ENCODE data around the gene NKAIN1.
A peak's percentile ranks its signal among the peaks of the same experiment; 100 is the strongest.
"Not testable (repeated sequence)": the region's sequence is repeated elsewhere in the genome, so short reads cannot be mapped to it uniquely, and the experiment has no call there.

Gene NKAIN1

DNA sequence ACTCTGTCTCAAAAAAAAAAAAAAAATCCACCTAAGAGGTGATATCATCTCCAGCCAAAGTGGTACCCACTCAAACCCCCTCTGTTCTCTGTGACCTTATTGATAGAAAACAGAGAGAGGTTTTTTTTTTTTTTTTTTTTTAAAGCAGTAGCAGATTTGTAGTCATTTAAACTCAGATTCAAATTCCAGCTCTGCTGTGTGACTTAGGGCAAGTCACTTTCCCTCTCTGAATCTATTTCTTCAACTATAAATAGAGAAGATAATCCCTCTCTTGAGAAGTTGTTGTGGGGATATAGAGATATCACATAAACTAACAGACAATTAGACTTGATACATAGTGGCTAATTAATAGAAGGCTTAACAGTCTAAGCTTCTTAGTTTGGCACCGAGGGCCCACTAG lies 48.4 kb downstream of the NKAIN1 start:
- DNase-seq, result no peak

- DNase-seq, result no peak
Observed at GRCh38 chr1:31189696-31190674, 49.7 kb downstream of the NKAIN1 start.

DNA sequence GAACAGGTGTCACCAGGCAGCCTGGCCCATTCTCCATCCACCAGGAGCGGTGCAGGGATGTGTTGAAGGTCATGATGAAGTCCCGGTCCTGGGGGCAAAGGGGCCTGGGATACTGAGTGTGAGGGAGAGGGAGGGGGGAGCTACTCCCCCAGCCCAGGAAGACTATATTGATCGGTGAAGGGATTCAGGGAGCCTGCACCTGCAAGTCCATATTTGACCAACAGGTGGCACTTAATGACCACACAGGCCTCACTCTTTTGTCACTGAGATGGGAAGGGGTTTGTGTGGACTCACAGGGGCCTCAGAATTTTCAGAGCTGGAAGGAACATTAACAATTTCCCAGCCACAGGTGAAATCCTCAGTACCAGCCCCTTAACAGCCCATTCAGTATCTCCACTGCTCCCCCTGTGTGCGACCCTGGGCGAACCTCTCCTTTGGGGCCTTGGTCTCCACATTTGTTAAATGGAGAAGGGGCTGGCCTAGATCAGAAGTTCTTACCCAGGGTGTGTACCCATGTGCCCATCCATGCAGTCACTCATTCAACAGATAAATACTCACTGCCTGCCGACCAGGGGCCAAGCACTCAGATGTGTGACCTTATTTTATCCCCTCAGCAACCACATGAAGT lies 55.6 kb downstream of the NKAIN1 start:
- DNase-seq, result peak; percentile 36

DNA sequence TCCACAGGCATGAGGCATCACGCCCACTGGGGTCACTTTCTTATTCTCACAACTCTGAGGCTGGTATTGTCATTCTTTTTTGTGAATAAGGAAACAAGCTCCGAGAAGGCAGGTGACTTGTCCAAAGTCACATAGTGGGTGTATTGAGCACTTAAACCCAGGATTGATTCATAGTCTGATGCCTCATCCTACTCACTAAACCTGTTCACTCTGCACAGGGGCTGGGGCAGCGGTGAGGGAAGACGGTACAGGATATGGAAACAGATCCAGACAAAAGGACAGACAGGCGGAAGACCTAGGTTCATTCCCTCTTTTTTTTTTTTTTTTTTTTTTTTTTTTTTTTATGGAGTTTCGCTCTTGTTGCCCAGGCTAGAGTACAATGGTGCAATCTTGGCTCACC lies 56.6 kb downstream of the NKAIN1 start:
- DNase-seq, result no peak

- peak; percentile 20 for DNase-seq
Observed at GRCh38 chr1:31182352-31182751, 57.3 kb downstream of the NKAIN1 start.

GRCh38 chr1:31181515-31182343 lies 58.0 kb downstream of the NKAIN1 start:
- DNase-seq, result peak; percentile 6

DNA sequence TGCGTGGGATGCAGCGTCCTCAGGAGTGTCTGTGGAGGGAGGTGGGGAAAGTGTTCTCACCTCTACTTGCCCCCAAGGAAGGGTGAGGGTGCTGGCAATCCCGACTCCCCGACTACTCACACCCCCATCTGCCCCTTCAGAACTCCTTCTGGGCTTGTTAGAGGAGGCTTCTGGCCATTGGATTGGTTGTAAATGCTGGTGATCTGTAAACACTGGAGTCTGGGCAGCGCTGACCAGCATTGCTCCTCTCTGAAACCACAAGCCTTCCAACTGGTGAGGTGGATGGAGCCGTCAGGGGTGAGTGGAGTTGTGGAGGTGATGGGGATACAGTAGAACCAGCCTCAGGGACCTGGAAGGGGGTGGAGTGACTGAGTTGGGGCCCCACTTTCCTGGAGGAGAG lies 59.3 kb downstream of the NKAIN1 start:
- DNase-seq, result no peak

DNA sequence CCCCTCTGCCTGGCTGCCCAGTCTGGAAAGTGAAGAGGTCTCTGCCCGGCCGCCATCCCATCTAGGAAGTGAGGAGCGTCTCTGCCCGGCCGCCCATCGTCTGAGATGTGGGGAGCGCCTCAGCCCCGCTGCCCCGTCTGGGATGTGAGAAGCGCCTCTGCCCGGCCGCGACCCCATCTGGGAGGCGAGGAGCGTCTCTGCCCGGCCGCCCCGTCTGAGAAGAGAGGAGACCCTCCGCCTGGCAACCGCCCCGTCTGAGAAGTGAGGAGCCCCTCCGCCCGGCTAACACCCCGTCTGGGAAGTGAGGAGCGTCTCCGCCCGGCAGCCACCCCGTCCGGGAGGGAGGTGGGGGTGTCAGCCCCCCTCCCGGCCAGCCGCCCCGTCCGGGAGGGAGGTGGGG lies 63.4 kb downstream of the NKAIN1 start:
- DNase-seq, result not testable (repeated sequence)

- DNase-seq, result no peak
Observed at GRCh38 chr1:31170486-31170735, 69.3 kb downstream of the NKAIN1 start.

DNA sequence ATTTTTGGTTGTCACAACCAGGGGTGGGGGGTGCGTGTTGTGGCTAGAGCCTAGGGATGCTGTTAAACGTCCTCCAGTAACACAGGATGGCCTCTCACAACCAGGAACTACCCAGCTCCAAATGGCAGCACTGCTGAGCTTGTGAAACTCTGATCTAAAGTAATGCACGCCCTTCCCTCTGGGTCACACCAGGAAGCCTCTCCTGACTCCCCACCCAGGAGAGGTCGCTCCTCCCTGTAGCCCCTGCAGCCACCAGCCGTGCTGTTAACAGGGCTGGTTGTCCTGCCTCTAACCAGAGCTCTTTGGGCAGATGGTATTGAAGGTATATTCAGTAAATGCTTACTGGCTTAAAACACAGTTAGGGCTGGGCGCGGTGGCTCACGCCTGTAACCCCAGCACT lies 73.2 kb downstream of the NKAIN1 start:
- DNase-seq, result no peak

GRCh38 chr1:31164291-31164690 lies 75.4 kb downstream of the NKAIN1 start:
- DNase-seq, result no peak

DNA sequence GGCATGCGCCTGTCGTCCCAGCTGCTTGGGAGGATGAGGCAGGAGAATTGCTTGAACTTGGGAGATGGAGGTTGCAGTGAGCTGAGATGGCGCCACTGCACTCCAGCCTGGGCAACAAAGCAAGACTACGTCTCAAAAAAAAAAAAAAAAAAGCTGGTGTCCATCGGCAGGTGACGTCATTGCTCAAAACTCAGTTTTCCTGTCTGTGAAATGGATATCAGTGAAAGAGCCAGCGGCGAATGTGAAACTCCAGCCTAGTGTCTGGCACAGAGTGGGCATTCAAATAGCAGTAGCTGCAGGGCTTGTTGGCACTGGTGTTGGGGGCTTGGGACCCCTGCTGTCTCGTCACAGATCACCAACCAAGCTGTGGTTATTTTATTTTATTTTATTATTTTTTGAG lies 75.8 kb downstream of the NKAIN1 start:
- no peak for DNase-seq

GRCh38 chr1:31161571-31161970 lies 78.1 kb downstream of the NKAIN1 start:
- no peak for DNase-seq

DNA sequence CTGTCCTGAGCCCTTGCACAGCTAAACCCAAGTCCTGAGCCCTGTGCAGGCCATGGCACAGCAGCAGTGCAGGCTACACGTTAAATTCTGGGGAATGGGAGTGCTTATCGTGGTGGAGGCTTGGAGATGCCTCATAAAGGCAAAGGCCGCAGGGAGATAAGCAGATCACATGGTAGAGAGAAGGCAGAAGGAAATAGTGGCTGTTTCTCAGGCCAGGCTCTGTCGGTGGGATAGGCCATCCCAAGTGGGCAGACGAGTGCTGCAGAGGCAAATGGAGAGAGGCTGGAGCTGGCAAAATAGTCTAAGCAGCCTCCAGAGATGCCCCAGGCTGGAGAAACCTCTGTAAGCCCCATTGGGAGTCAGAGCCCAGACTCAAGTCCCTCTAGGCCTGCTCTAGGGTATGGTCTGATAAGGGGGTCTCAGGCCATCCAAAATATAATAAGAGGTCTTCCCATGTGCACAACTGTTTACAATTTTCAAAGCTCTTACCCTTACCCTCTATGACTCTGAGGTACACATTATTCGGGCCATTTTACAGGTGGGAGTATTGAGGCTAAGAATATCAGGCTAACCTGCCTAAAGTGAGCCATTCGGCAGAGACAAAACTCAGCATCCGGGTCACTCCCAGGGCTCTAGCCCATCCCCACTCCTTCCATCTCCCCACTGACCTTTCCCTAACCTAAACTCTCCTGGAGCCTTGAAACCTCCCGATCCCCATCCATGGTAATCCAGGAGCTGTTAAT lies 79.6 kb downstream of the NKAIN1 start:
- DNase-seq, result no peak

DNA sequence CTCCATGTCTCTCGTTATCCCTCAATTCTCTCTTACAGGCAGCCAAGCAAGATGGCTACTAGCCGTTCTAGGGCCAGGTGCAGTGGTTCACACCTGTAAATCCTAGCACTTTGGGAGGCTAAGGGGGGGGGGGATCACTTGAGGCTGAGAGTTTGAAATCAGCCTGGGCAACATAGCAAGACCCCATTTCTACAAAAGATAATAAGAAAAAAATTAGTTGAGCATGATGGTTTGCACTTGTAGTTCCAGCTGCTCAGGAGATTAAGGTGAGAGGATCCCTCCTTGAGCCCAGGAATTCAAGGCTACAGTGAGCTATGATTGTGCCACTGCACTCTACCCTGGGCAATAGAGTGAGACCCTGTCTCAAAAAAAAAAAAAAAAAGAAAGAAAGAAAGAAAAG lies 80.4 kb downstream of the NKAIN1 start:
- DNase-seq, result no peak

DNA sequence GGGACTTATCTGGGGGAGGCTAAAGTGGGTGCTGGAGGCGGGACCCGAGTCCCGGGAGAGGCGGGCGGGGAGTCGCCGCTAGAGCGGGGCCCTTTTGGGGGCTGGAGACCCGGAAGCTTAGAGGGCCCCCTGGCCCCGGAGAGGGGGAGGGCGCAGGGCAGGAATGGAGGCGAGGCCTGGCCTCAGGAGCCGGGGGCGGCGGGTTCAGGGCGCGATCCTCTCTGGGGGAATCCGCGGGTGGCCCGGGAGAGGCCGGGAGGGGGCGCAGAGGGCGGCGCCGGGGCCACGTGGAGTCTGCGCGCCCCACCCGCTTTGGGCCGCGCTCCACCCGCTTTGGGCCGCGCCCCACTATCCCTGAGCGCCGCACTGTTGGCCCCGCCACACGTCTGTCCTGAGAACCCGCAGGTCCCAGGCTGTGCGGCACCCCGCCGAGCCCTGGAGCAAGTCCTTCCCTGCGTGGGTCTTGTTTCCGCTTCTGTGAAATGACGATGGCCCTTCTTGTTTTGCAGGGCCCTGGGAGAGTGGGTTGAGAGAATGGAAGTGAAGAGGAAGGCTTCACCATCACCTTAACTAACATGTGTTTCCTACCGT lies 84.4 kb downstream of the NKAIN1 start:
- no peak for DNase-seq

DNA sequence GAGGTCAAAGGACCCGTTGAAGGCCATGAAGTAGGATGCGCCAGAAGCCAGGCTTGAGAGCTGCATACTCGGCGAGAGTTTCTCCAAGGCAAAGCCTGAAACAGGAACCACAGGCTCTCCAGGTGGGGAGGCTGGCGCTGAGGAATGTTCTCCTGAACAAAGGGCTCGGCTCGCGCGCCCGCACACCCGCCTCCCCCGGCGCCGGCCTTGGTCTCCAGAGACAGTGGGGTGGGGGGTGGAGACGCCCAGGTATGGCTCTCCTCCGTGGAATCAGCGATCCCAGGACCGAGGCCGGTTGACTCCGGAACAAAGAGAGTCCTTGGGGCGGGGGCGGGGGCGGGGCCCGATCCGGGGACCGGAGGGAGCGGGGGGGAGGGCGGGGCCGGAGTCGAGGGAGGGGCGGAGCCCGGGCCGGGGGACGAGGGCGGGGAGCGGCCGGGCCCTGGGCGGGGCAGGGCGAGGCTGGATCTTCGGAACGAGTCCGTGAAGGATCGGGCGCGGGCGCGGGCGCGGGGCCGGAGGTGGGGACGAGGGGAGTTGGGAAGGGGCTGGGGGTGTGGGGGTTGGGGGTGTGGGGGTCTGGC lies 85.0 kb downstream of the NKAIN1 start:
- peak; percentile 59 for DNase-seq

DNA sequence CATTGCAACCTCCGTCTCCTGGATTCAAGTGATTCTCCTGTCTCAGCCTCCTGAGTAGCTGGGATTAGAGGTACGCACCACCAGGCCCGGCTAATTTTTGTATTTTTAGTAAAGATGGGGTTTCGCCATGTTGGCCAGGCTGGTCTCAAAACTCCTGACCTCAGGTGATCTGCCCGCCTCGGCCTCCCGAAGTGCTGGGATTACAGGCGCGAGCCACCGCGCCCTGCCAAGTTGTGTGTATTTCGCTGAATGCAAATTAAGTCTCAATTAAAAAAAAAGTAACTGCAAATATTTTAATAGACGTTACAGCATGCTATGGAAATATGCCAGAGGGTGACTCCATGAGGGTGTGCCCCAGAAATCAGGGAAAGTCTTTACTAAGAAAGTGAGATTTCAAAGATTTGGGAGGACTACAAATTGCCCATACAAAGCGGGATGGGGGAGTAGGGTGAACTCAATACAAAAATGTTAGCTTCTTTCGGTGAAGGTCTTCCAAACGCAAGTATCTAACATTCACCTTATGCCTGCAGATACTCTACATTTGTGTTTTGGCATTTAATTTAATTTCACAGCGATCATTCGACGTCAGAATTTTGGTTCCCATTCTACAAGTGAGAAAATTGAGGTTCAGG lies 85.6 kb downstream of the NKAIN1 start:
- no peak for DNase-seq

- no peak for DNase-seq
Observed at GRCh38 chr1:31153423-31153822, 86.3 kb downstream of the NKAIN1 start.

GRCh38 chr1:31152181-31152795 lies 87.4 kb downstream of the NKAIN1 start:
- DNase-seq, result no peak

DNA sequence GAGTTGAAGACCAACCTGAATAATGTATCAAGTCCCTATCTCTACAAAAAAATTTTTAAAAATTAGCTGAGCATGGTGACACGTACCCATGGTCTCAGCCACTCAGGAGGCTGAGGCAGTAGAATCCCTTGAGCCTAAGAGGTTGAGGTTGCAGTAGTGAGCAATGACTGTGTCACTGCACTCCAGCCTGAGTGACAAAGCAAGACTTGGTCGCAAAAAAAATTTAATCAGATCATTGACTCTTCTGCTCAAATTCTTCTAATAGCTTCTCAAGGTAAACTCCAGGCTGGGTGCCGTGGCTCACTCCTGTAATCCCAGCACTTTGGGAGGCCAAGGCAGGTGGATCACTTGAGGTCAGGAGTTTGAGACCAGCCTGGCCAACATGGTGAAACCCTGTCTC lies 88.3 kb downstream of the NKAIN1 start:
- no peak for DNase-seq
